NCI-H128 (cell line): ENCODE measurements around the gene ZNF287.

ENCODE experiments used
- DNase-seq: peaks from one replicate; lab custom pipeline; 2025; ENCODE audit not compliant: unreplicated experiment; lab: John Stamatoyannopoulos, UW

The ZNF287 gene

GRCh38 chr17:16517477-16517876 is 51.5 kb downstream of the ZNF287 start:
- no peak for DNase-seq

GRCh38 chr17:16516594-16517051 is 52.4 kb downstream of the ZNF287 start:
- DNase-seq = no peak

GRCh38 chr17:16515933-16516332 is 53.1 kb downstream of the ZNF287 start:
- no peak for DNase-seq

- DNase-seq = no peak
These were observed 55.1 kb downstream of the ZNF287 start for GRCh38 chr17:16513873-16514272.

- no peak for DNase-seq
These were observed 57.0 kb downstream of the ZNF287 start for GRCh38 chr17:16512011-16512410.

GRCh38 chr17:16511593-16511992 is 57.4 kb downstream of the ZNF287 start:
- no peak for DNase-seq

GRCh38 chr17:16507918-16508533 is 61.0 kb downstream of the ZNF287 start:
- no peak for DNase-seq

GRCh38 chr17:16506188-16506587 is 62.8 kb downstream of the ZNF287 start:
- no peak for DNase-seq

- no peak for DNase-seq
These were observed 64.0 kb downstream of the ZNF287 start for GRCh38 chr17:16504984-16505383.
